Fibroblast of lung (primary cell): ENCODE measurements around the gene INSIG2.

Experiments used
- EZH2 ChIP-seq: IDR thresholded peaks from 2 replicates; pipeline ENCODE4 v1.5.1; 2012; ENCODE audit warnings: low read length, control low read depth, mild to moderate bottlenecking; ENCODE audit errors: missing control alignments
- TF ChIP-seq, protein P1 (sequence below), 2 donors: IDR thresholded peaks in 1 of 2; conservative IDR thresholded peaks in 1 of 2; 1 replicate in 1 of 2; 2 replicates in 1 of 2; pipeline ENCODE4 v1.5.1; 2011 to 2012; ENCODE audit warnings: low read length in 2 of 2, control low read depth in 1 of 2, inconsistent platforms in 1 of 2, low read depth in 1 of 2, mild to moderate bottlenecking in 1 of 2

DNA sequence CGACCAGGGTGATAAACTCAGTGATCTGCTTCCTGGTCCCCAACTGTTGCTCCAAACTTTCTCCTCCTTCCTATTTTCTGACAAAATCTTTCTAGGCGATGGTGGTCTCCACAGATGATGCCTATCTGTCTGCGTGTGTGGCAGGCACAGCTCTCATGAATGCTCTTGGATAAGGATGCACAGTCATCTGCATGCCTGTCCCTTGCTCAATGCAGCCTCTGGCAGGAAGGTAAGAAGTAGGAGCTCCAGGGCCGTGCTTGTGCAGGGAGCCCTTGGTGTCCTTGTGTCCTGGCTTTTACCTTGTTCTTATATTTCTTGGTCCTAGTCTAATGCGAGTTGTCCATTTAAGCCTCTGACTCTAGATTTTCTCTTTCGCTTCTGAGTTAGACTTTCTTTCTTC lies 57.5 kb downstream of the INSIG2 start:
- TF ChIP-seq, protein P1, sequence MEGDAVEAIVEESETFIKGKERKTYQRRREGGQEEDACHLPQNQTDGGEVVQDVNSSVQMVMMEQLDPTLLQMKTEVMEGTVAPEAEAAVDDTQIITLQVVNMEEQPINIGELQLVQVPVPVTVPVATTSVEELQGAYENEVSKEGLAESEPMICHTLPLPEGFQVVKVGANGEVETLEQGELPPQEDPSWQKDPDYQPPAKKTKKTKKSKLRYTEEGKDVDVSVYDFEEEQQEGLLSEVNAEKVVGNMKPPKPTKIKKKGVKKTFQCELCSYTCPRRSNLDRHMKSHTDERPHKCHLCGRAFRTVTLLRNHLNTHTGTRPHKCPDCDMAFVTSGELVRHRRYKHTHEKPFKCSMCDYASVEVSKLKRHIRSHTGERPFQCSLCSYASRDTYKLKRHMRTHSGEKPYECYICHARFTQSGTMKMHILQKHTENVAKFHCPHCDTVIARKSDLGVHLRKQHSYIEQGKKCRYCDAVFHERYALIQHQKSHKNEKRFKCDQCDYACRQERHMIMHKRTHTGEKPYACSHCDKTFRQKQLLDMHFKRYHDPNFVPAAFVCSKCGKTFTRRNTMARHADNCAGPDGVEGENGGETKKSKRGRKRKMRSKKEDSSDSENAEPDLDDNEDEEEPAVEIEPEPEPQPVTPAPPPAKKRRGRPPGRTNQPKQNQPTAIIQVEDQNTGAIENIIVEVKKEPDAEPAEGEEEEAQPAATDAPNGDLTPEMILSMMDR (conservative IDR thresholded peaks at IDR 0.05 in 1 of 2, IDR thresholded peaks at IDR 0.05 in 1 of 2; ENCODE audit: low read depth in 1 of 2, low read length in 2 of 2): no peak
- TF ChIP-seq EZH2: no peak
